Nephron (organoid): Measurements from ENCODE around the gene SLC4A2.

Experiments
- H3K27ac Mint-ChIP-seq, 3 experiments: 2 replicates each; pipeline ENCODE4 v1.8.0; 2020; ENCODE audit warnings: mixed read lengths in 3 of 3, mild to moderate bottlenecking in 2 of 3, moderate library complexity in 1 of 3
- H3K27me3 Mint-ChIP-seq: 2 replicates; pipeline ENCODE4 v1.8.0; 2021; ENCODE audit warnings: low read depth, mild to moderate bottlenecking, moderate library complexity, mixed read lengths
- H3K36me3 Mint-ChIP-seq: 2 replicates; pipeline ENCODE4 v1.8.0; 2020; ENCODE audit warnings: low read depth, mixed read lengths
- H3K4me1 Mint-ChIP-seq: 2 replicates; pipeline ENCODE4 v1.8.0; 2020; ENCODE audit warnings: mixed read lengths
- H3K4me3 Mint-ChIP-seq, 3 experiments: 2 replicates each; pipeline ENCODE4 v1.8.0; 2020; ENCODE audit warnings: mild to moderate bottlenecking in 3 of 3, mixed read lengths in 3 of 3, moderate library complexity in 2 of 3
- H3K9me3 Mint-ChIP-seq: 2 replicates; pipeline ENCODE4 v1.8.0; 2020; ENCODE audit warnings: mixed read lengths
- CTCF ChIP-seq, 3 experiments: fragments of 200-600 bp; sonication (generic); IDR thresholded peaks; one replicate each; pipeline ENCODE4 v1.5.0; 2021; ENCODE audit warnings: antibody characterized with exemption in 3 of 3; ENCODE audit not compliant: unreplicated experiment in 3 of 3

SLC4A2 gene

DNA sequence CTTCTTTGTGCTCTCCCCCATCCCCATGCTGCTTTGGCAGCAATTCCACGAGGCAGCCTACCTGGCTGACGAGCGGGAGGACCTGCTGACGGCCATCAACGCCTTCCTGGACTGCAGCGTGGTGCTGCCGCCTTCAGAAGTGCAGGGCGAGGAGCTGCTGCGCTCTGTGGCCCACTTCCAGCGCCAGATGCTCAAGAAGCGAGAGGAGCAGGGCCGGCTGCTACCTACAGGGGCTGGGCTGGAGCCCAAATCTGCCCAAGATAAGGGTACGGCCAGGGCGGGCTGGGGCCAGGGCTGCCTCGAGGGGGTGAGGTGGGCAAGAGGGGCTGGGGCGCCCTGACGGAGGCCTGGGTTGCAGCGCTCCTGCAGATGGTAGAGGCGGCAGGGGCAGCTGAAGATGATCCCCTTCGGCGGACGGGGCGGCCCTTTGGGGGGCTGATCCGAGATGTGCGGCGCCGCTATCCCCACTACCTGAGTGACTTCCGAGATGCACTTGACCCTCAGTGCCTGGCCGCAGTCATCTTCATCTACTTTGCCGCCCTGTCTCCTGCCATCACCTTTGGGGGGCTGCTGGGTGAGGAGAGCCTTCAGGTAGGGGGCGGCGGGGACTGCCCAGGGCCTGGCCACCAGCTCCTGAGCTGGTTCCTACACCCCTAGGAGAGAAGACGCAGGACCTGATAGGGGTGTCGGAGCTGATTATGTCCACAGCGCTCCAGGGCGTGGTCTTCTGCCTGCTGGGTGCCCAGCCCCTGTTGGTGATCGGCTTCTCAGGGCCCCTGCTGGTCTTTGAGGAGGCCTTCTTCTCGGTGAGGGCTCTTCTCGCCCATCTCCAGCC, 11.9 kb downstream of the SLC4A2 start:
- Mint-ChIP-seq H3K27me3 (no peaks in the 10 kb centered on the region), H3K36me3 (peaks cover 39% of the 10 kb centered on the region), H3K4me3 (no peak overlapping the region), H3K27ac (no peak overlapping the region), H3K4me1 (peaks cover 9% of the 10 kb centered on the region), H3K9me3 (no peaks in the 10 kb centered on the region)
- TF ChIP-seq CTCF (IDR thresholded peaks at IDR 0.05; ENCODE audit: unreplicated experiment in 3 of 3), result no peak

DNA sequence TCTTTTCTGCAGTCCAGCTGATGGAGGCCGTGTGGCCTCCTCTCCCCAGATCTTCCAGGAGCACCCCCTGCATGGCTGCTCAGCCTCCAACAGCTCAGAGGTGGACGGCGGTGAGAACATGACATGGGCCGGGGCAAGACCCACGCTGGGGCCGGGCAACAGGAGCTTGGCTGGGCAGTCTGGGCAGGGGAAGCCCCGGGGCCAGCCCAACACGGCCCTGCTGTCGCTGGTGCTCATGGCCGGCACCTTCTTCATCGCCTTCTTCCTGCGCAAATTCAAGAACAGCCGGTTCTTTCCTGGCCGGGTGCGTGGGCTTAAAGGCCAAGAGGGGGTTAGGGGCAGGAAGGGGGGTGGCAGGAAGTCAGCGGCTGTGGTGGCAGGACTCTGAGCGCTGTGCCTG, 14.6 kb downstream of the SLC4A2 start:
- no peak for TF ChIP-seq CTCF (IDR thresholded peaks at IDR 0.05; ENCODE audit: unreplicated experiment in 3 of 3)
- Mint-ChIP-seq H3K27me3 (no peaks in the 10 kb centered on the region), H3K4me3 (no peak overlapping the region), H3K27ac (no peak overlapping the region), H3K4me1 (peaks cover 9% of the 10 kb centered on the region), H3K36me3 (peaks cover 32% of the 10 kb centered on the region), H3K9me3 (no peaks in the 10 kb centered on the region)

- Mint-ChIP-seq H3K4me1 (peaks cover 17% of the 10 kb centered on the region), H3K9me3 (no peaks in the 10 kb centered on the region)
Measured at GRCh38 chr7:151074817-151075661, 15.7 kb downstream of the SLC4A2 start.

DNA sequence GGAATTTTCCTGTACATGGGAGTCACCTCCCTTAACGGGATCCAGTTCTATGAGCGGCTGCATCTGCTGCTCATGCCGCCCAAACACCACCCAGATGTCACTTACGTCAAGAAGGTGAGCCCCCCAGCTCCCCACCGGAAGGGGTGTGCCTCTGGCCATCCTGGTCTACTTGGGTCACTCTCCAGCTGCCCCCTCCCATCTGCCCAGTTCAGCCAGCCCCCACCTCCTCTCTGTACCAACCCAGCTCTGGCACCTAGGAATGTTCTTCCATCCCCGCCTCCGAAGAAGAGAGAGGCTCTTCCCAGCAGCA, 16.2 kb downstream of the SLC4A2 start:
- H3K4me3 Mint-ChIP-seq, result peak overlapping the region in 2 of 3 experiments; percentile 14 to 37
- no peak for TF ChIP-seq CTCF (IDR thresholded peaks at IDR 0.05; ENCODE audit: unreplicated experiment in 3 of 3)

More at GRCh38 chr7:151074817-151075661, 15.7 kb downstream of the SLC4A2 start:
- Mint-ChIP-seq H3K4me3 (peak overlapping the region in 2 of 3 experiments; percentile 14 to 37), H3K36me3 (peaks cover 26% of the 10 kb centered on the region), H3K27me3 (no peaks in the 10 kb centered on the region), H3K27ac (no peak overlapping the region)
- no peak for TF ChIP-seq CTCF (IDR thresholded peaks at IDR 0.05; ENCODE audit: unreplicated experiment in 3 of 3)

GRCh38 chr7:151075978-151076426, 16.6 kb downstream of the SLC4A2 start:
- peaks cover 18% of the 10 kb centered on the region for H3K4me1 Mint-ChIP-seq
- H3K4me3 Mint-ChIP-seq, result no peak overlapping the region
- H3K9me3 Mint-ChIP-seq, result no peaks in the 10 kb centered on the region
- no peak for TF ChIP-seq CTCF (IDR thresholded peaks at IDR 0.05; ENCODE audit: unreplicated experiment in 3 of 3)
- H3K27ac Mint-ChIP-seq, result no peak overlapping the region
- H3K36me3 Mint-ChIP-seq, result peaks cover 26% of the 10 kb centered on the region
- no peaks in the 10 kb centered on the region for H3K27me3 Mint-ChIP-seq

More for the DNA sequence above, 16.2 kb downstream of the SLC4A2 start:
- Mint-ChIP-seq H3K9me3 (no peaks in the 10 kb centered on the region), H3K27me3 (no peaks in the 10 kb centered on the region), H3K27ac (no peak overlapping the region), H3K36me3 (peaks cover 26% of the 10 kb centered on the region), H3K4me1 (peaks cover 18% of the 10 kb centered on the region)
